WTC11 (cell line): ENCODE measurements around the gene RAI1. TPM values are rescaled to one million over a fixed set of nuclear protein-coding genes. Genes with fewer than 3 reads are reported as not detected.
A peak's percentile ranks its signal among the peaks of the same experiment; 100 is the strongest.

Source experiments
- ATAC-seq: fragments of 200-7000 bp; cut with Tn5 transposase; 2 replicates; pipeline ENCODE4 v1.10.0; 2021; ENCODE audit warnings: mild to moderate bottlenecking, moderate library complexity
- CTCF ChIA-PET: fragments of 300-600 bp; sonication (Branson Sonifier 250); formaldehyde crosslinking; loops from one replicate; lab custom pipeline; 2021; ENCODE audit warnings: antibody characterized with exemption; lab: Charles Lee
- POLR2A ChIA-PET: fragments of 350-600 bp; sonication (Branson Sonifier 250); formaldehyde crosslinking; loops from one replicate; lab custom pipeline; 2021; ENCODE audit warnings: antibody characterized with exemption; lab: Charles Lee
- DNase-seq: peaks from one replicate; pipeline ENCODE4 v3.0.0; 2021; ENCODE audit warnings: low spot score
- H3K27ac Mint-ChIP-seq: 2 replicates; pipeline ENCODE4 v1.8.0; 2021; ENCODE audit warnings: mixed read lengths
- H3K27me3 Mint-ChIP-seq: 2 replicates; pipeline ENCODE4 v1.8.0; 2021; ENCODE audit warnings: low read depth, mild to moderate bottlenecking, moderate library complexity, mixed read lengths
- H3K36me3 Mint-ChIP-seq: 2 replicates; pipeline ENCODE4 v1.8.0; 2021; ENCODE audit warnings: mixed read lengths
- H3K4me1 Mint-ChIP-seq: 2 replicates; pipeline ENCODE4 v1.8.0; 2022; ENCODE audit warnings: mixed read lengths
- H3K4me3 Mint-ChIP-seq: 2 replicates; pipeline ENCODE4 v1.8.0; 2021; ENCODE audit warnings: mild to moderate bottlenecking, moderate library complexity, mixed read lengths
- H3K9me3 Mint-ChIP-seq: 2 replicates; pipeline ENCODE4 v1.8.0; 2021; ENCODE audit warnings: mixed read lengths
- ELF4 ChIP-seq: sonication (generic); formaldehyde crosslinking; IDR thresholded peaks from 2 replicates; pipeline ENCODE4 v1.8.1; 2022; ENCODE audit warnings: low read depth, mild to moderate bottlenecking, moderate library complexity, missing genetic modification reagents
- ETV6 ChIP-seq: sonication (generic); formaldehyde crosslinking; IDR thresholded peaks from 2 replicates; pipeline ENCODE4 v1.8.1; 2022; ENCODE audit warnings: mild to moderate bottlenecking, missing genetic modification reagents
- FOXJ3 ChIP-seq: sonication (generic); formaldehyde crosslinking; IDR thresholded peaks from 2 replicates; pipeline ENCODE4 v1.9.0; 2021; ENCODE audit warnings: missing genetic modification reagents, mild to moderate bottlenecking, borderline replicate concordance
- GABPB1 ChIP-seq: sonication (generic); formaldehyde crosslinking; IDR thresholded peaks from 2 replicates; pipeline ENCODE4 v1.8.1; 2023; ENCODE audit warnings: mild to moderate bottlenecking, missing genetic modification reagents
- MYBL2 ChIP-seq: sonication (generic); formaldehyde crosslinking; IDR thresholded peaks from 2 replicates; pipeline ENCODE4 v1.8.1; 2023; ENCODE audit warnings: mild to moderate bottlenecking, moderate library complexity, missing genetic modification reagents
- NFATC4 ChIP-seq: fragments of 250-450 bp; sonication (Bioruptor Pico); IDR thresholded peaks from 2 replicates; pipeline ENCODE4 v1.9.0; 2021; ENCODE audit warnings: mild to moderate bottlenecking
- NFYB ChIP-seq: sonication (generic); formaldehyde crosslinking; conservative IDR thresholded peaks from 2 replicates; pipeline ENCODE4 v1.8.0; 2022; ENCODE audit warnings: low read depth, missing genetic modification reagents
- NR2C2 ChIP-seq: sonication (generic); formaldehyde crosslinking; IDR thresholded peaks from 2 replicates; pipeline ENCODE4 v1.8.0; 2022; ENCODE audit warnings: mild to moderate bottlenecking, missing genetic modification reagents
- NR3C1 ChIP-seq: sonication (generic); formaldehyde crosslinking; conservative IDR thresholded peaks from 2 replicates; pipeline ENCODE4 v1.8.1; 2023; ENCODE audit warnings: low read depth, mild to moderate bottlenecking, missing genetic modification reagents
- RORB ChIP-seq: fragments of 250-450 bp; sonication (Bioruptor Pico); IDR thresholded peaks from 2 replicates; pipeline ENCODE4 v1.9.0; 2021; ENCODE audit warnings: mild to moderate bottlenecking
- SMAD4 ChIP-seq: sonication (generic); formaldehyde crosslinking; IDR thresholded peaks from 2 replicates; pipeline ENCODE4 v1.8.0; 2022; ENCODE audit warnings: mild to moderate bottlenecking, missing genetic modification reagents
- TEAD1 ChIP-seq: sonication (generic); formaldehyde crosslinking; IDR thresholded peaks from 2 replicates; pipeline ENCODE4 v1.8.0; 2022; ENCODE audit warnings: mild to moderate bottlenecking, missing genetic modification reagents
- TEAD4 ChIP-seq: sonication (generic); formaldehyde crosslinking; IDR thresholded peaks from 2 replicates; pipeline ENCODE4 v1.8.0; 2022; ENCODE audit warnings: mild to moderate bottlenecking, missing genetic modification reagents
- ZBTB21 ChIP-seq: sonication (generic); formaldehyde crosslinking; IDR thresholded peaks from 2 replicates; pipeline ENCODE4 v1.8.1; 2023; ENCODE audit warnings: mild to moderate bottlenecking, missing genetic modification reagents, borderline replicate concordance
- ZNF121 ChIP-seq: sonication (generic); formaldehyde crosslinking; IDR thresholded peaks from 2 replicates; pipeline ENCODE4 v1.8.0; 2023; ENCODE audit warnings: missing genetic modification reagents
- total RNA-seq: library from RNA; stranded (reverse); gene quantifications from 3 replicates; pipeline ENCODE4 v1.2.3, GENCODE V29; 2021
- TF ChIP-seq, protein P1 (sequence below): sonication (generic); formaldehyde crosslinking; IDR thresholded peaks from 2 replicates; pipeline ENCODE4 v1.8.1; 2023; ENCODE audit warnings: mild to moderate bottlenecking, missing genetic modification reagents, moderate library complexity
- TF ChIP-seq, protein P2 (sequence below): sonication (generic); formaldehyde crosslinking; conservative IDR thresholded peaks from 2 replicates; pipeline ENCODE4 v1.8.1; 2022; ENCODE audit warnings: mild to moderate bottlenecking, missing genetic modification reagents
- TF ChIP-seq, protein P3 (sequence below): sonication (generic); formaldehyde crosslinking; IDR thresholded peaks from 2 replicates; pipeline ENCODE4 v1.8.0; 2022; ENCODE audit warnings: mild to moderate bottlenecking, missing genetic modification reagents
- TF ChIP-seq, protein P4 (sequence below): sonication (generic); formaldehyde crosslinking; IDR thresholded peaks from 2 replicates; pipeline ENCODE4 v1.8.0; 2022; ENCODE audit warnings: mild to moderate bottlenecking, missing genetic modification reagents
- TF ChIP-seq, protein P5 (sequence below): sonication (generic); formaldehyde crosslinking; IDR thresholded peaks from 2 replicates; pipeline ENCODE4 v1.8.0; 2022; ENCODE audit warnings: mild to moderate bottlenecking, missing genetic modification reagents
- TF ChIP-seq, protein P6 (sequence below): sonication (generic); formaldehyde crosslinking; IDR thresholded peaks from 2 replicates; pipeline ENCODE4 v1.8.0; 2023; ENCODE audit warnings: mild to moderate bottlenecking, missing genetic modification reagents

RAI1 gene
- total RNA-seq, 1 experiment from 2014 or later = 12.7 TPM

DNA sequence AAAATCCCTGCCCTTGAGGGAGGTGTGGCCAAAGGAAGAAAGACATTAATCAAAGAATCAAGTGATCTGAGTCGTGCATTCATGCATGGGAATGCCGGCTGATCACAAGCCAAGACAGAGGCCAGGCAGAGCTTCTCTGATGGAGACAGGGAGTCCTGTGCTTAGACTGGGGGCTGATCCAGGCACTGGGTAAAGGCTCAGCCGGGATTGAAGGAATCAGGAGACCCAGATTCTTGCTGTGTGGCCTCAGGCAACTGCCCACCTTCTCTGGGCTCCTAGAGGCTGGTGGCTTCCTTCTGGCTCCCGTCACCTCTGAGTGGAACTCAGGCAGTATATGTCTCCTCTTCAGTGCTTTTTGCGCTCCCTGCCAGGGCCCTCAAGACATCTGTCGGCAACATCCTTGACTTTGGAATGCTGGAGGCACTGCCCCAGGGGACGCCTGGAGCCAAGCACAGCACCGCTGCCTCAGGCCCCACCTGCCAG lies 17.7 kb downstream of the RAI1 start:
- no peak overlapping the region for H3K27ac Mint-ChIP-seq
- CTCF ChIA-PET = interaction anchor here (0.6 to 2.2 kb wide), 3 partner anchors 17 to 202 kb away, joined by 3 to 5 read pairs (median 4); no protein-coding TSS in a partner anchor
- peak; percentile 54 for DNase-seq

DNA sequence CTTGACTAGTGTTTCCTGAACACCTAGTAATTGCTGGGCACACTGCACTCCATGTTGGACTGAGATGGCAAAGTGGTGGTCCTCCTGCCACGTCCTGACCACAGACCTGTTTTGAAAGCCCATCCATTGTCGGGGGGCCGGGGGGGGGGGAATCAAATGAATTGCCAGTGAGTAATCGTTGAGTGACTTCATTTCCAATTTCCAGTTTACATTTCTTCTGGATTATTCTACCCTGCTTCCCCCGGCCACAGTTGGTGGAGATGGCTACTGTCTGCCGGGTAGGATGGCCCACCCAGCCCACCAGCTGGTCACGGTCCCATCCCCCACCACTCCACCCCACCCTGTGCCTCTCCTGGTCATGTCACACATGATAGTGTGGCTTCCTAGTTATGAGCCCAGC lies 18.2 kb downstream of the RAI1 start:
- no peak for DNase-seq
- ChIA-PET POLR2A (interaction anchor here (0.8 kb wide), 1 partner anchor 10 kb away, joined by 5 read pairs; no protein-coding TSS in a partner anchor), CTCF (interaction anchor here (0.7 to 2.8 kb wide), 11 partner anchors 12 to 220 kb away, joined by 3 to 18 read pairs (median 4); partner anchors contain the start of gene RAI1)
- Mint-ChIP-seq H3K4me1 (peaks cover 61% of the 10 kb centered on the region), H3K27ac (no peak overlapping the region), H3K36me3 (no peaks in the 10 kb centered on the region), H3K27me3 (peaks cover 97% of the 10 kb centered on the region), H3K9me3 (no peaks in the 10 kb centered on the region), H3K4me3 (peak overlapping the region; percentile 33; the same call in 1 of the 2 replicates)
- TF ChIP-seq MYBL2 (CRISPR knock-in tag) (no peak), TEAD4 (CRISPR knock-in tag) (no peak), NFATC4 (CRISPR knock-in tag) (no peak), NR2C2 (CRISPR knock-in tag) (no peak), SMAD4 (no peak), ELF4 (CRISPR knock-in tag) (no peak), ETV6 (CRISPR knock-in tag) (no peak), RORB (CRISPR knock-in tag) (no peak), NR3C1 (CRISPR knock-in tag) (no peak)
- TF ChIP-seq, protein P1, sequence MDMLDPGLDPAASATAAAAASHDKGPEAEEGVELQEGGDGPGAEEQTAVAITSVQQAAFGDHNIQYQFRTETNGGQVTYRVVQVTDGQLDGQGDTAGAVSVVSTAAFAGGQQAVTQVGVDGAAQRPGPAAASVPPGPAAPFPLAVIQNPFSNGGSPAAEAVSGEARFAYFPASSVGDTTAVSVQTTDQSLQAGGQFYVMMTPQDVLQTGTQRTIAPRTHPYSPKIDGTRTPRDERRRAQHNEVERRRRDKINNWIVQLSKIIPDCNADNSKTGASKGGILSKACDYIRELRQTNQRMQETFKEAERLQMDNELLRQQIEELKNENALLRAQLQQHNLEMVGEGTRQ (CRISPR knock-in tag) = no peak
- TF ChIP-seq, protein P2, sequence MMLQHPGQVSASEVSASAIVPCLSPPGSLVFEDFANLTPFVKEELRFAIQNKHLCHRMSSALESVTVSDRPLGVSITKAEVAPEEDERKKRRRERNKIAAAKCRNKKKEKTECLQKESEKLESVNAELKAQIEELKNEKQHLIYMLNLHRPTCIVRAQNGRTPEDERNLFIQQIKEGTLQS (CRISPR knock-in tag) = no peak
- TF ChIP-seq, protein P3, sequence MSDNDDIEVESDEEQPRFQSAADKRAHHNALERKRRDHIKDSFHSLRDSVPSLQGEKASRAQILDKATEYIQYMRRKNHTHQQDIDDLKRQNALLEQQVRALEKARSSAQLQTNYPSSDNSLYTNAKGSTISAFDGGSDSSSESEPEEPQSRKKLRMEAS = no peak
- ATAC-seq = no peak

More for the DNA sequence above, 17.7 kb downstream of the RAI1 start:
- no peak for ATAC-seq
- no peak overlapping the region for H3K4me3 Mint-ChIP-seq
- H3K27me3 Mint-ChIP-seq = peaks cover 93% of the 10 kb centered on the region
- POLR2A ChIA-PET = no interaction called here
- H3K9me3 Mint-ChIP-seq = no peaks in the 10 kb centered on the region
- peaks cover 65% of the 10 kb centered on the region for H3K4me1 Mint-ChIP-seq
- TF ChIP-seq NFYB (CRISPR knock-in tag) (no peak), ZNF121 (CRISPR knock-in tag) (no peak), GABPB1 (no peak)
- TF ChIP-seq, protein P4, sequence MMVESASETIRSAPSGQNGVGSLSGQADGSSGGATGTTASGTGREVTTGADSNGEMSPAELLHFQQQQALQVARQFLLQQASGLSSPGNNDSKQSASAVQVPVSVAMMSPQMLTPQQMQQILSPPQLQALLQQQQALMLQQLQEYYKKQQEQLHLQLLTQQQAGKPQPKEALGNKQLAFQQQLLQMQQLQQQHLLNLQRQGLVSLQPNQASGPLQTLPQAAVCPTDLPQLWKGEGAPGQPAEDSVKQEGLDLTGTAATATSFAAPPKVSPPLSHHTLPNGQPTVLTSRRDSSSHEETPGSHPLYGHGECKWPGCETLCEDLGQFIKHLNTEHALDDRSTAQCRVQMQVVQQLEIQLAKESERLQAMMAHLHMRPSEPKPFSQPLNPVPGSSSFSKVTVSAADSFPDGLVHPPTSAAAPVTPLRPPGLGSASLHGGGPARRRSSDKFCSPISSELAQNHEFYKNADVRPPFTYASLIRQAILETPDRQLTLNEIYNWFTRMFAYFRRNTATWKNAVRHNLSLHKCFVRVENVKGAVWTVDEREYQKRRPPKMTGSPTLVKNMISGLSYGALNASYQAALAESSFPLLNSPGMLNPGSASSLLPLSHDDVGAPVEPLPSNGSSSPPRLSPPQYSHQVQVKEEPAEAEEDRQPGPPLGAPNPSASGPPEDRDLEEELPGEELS = no peak
- TF ChIP-seq, protein P3 = no peak
- H3K36me3 Mint-ChIP-seq = no peaks in the 10 kb centered on the region

DNA sequence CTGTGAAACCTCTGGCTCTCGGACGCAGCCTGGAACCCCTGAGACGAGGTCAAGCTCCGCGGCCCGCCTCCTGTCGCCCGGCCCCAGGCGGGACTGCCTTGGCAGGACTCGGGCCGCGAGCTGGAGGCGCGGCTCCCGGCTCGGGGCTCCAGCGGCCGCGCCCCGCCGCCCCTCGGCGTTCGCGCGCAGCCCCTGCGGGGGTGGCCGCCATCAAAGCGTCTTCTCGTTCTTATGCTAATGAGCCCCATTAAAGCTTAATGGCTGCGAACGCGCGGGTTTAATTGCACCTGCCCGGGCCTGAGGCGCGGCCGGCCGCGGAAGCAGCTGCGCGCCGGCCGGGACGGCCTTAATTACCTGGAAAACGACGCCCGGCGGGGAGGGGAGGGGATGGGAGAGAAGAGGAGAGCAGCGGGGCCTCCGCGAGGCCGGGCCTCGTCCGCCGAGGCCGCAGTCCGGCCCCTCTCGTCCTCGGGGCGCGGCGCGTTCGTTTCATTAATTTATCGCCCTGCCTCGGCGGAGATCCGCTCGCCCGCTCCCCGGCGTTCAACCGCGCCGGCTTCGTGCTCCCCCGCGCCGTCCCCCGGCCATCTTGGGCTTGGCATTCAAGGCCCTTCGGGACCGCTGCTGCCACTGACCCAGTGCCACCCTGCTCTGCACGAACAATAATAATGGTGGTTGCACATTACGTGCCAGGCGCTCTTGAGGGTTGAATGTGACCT lies 19.2 kb downstream of the RAI1 start:
- Mint-ChIP-seq H3K4me3 (peak overlapping the region; percentile 57), H3K9me3 (no peaks in the 10 kb centered on the region), H3K27ac (no peak overlapping the region), H3K27me3 (peaks cover 99% of the 10 kb centered on the region), H3K36me3 (no peaks in the 10 kb centered on the region), H3K4me1 (peaks cover 58% of the 10 kb centered on the region)
- ChIA-PET POLR2A (interaction anchor here (0.8 to 1.0 kb wide), 3 partner anchors 9 to 138 kb away, joined by 3 to 5 read pairs (median 4); partner anchors contain the start of gene SREBF1), CTCF (interaction anchor here (0.7 to 2.8 kb wide), 12 partner anchors 11 to 219 kb away, joined by 3 to 18 read pairs (median 4); partner anchors contain the start of gene RAI1)
- DNase-seq (peak; percentile 83), ATAC-seq (peak; percentile 73)
- TF ChIP-seq, protein P5, sequence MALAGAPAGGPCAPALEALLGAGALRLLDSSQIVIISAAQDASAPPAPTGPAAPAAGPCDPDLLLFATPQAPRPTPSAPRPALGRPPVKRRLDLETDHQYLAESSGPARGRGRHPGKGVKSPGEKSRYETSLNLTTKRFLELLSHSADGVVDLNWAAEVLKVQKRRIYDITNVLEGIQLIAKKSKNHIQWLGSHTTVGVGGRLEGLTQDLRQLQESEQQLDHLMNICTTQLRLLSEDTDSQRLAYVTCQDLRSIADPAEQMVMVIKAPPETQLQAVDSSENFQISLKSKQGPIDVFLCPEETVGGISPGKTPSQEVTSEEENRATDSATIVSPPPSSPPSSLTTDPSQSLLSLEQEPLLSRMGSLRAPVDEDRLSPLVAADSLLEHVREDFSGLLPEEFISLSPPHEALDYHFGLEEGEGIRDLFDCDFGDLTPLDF (CRISPR knock-in tag) = no peak
- TF ChIP-seq, protein P6, sequence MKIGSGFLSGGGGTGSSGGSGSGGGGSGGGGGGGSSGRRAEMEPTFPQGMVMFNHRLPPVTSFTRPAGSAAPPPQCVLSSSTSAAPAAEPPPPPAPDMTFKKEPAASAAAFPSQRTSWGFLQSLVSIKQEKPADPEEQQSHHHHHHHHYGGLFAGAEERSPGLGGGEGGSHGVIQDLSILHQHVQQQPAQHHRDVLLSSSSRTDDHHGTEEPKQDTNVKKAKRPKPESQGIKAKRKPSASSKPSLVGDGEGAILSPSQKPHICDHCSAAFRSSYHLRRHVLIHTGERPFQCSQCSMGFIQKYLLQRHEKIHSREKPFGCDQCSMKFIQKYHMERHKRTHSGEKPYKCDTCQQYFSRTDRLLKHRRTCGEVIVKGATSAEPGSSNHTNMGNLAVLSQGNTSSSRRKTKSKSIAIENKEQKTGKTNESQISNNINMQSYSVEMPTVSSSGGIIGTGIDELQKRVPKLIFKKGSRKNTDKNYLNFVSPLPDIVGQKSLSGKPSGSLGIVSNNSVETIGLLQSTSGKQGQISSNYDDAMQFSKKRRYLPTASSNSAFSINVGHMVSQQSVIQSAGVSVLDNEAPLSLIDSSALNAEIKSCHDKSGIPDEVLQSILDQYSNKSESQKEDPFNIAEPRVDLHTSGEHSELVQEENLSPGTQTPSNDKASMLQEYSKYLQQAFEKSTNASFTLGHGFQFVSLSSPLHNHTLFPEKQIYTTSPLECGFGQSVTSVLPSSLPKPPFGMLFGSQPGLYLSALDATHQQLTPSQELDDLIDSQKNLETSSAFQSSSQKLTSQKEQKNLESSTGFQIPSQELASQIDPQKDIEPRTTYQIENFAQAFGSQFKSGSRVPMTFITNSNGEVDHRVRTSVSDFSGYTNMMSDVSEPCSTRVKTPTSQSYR = peak; percentile 57; the same call in 1 of the 2 replicates
- TF ChIP-seq ZBTB21 (CRISPR knock-in tag) (0 out of 2 replicates have a peak, but pooled peaks have one; percentile 31), FOXJ3 (CRISPR knock-in tag) (no peak), TEAD1 (peak; percentile 85; the same call in 1 of the 2 replicates)
